WERI-Rb-1 (cell line): ENCODE measurements around the gene ALLC.

Experiments used
- DNase-seq: peaks from one replicate; pipeline ENCODE4 v3.0.0-alpha.2; 2020
- H3K27ac ChIP-seq: fragments of 250-450 bp; sonication (Bioruptor Pico); 2 replicates; pipeline ENCODE4 v1.5.1; 2020; ENCODE audit warnings: mild to moderate bottlenecking, moderate library complexity
- H3K27me3 ChIP-seq: fragments of 250-450 bp; sonication (Bioruptor Pico); 2 replicates; pipeline ENCODE4 v1.5.1; 2021; ENCODE audit warnings: mild to moderate bottlenecking, low read depth, moderate library complexity; ENCODE audit not compliant: insufficient read depth, severe bottlenecking
- H3K36me3 ChIP-seq: fragments of 250-450 bp; sonication (Bioruptor Pico); 2 replicates; pipeline ENCODE4 v1.5.1; 2020; ENCODE audit warnings: mild to moderate bottlenecking, moderate library complexity
- H3K4me3 ChIP-seq: 2 replicates; pipeline ENCODE4 v1.5.1; 2011; ENCODE audit warnings: low read depth, mild to moderate bottlenecking, control low read depth, low read length
- H3K9me3 ChIP-seq: fragments of 250-450 bp; sonication (Bioruptor Pico); 2 replicates; pipeline ENCODE4 v1.5.1; 2021; ENCODE audit warnings: mild to moderate bottlenecking, moderate library complexity; ENCODE audit not compliant: severe bottlenecking
- CTCF ChIP-seq: IDR thresholded peaks from 2 replicates; pipeline ENCODE4 v1.5.1; 2011; ENCODE audit warnings: low read depth, mild to moderate bottlenecking, control low read depth, inconsistent platforms, low read length

Gene ALLC

GRCh38 chr2:3703757-3704355 lies 45.9 kb downstream of the ALLC start:
- DNase-seq: no peak
- no peak overlapping the region for H3K4me3 ChIP-seq
- H3K9me3 ChIP-seq: peaks cover 10% of the 10 kb centered on the region
- no peaks in the 10 kb centered on the region for H3K27me3 ChIP-seq
- H3K27ac ChIP-seq: no peak overlapping the region
- TF ChIP-seq CTCF: no peak
- no peaks in the 10 kb centered on the region for H3K36me3 ChIP-seq

- no peak for TF ChIP-seq CTCF
- Histone ChIP-seq H3K27ac (0 out of 2 replicates have a peak overlapping the region, but pooled peaks have one; percentile 2), H3K4me3 (peak overlapping the region; percentile 0; the same call in 1 of the 2 replicates), H3K9me3 (peaks cover 10% of the 10 kb centered on the region), H3K27me3 (no peaks in the 10 kb centered on the region), H3K36me3 (no peaks in the 10 kb centered on the region)
- no peak for DNase-seq
These were observed 46.7 kb downstream of the ALLC start for GRCh38 chr2:3704692-3705091.

- H3K36me3 ChIP-seq: no peaks in the 10 kb centered on the region
- peaks cover 14% of the 10 kb centered on the region for H3K9me3 ChIP-seq
- no peak overlapping the region for H3K27ac ChIP-seq
- H3K4me3 ChIP-seq: no peak overlapping the region
- DNase-seq: no peak
- no peaks in the 10 kb centered on the region for H3K27me3 ChIP-seq
- TF ChIP-seq CTCF: no peak
These were observed 47.8 kb downstream of the ALLC start for GRCh38 chr2:3705782-3706181.

- DNase-seq: no peak
- H3K36me3 ChIP-seq: no peaks in the 10 kb centered on the region
- no peaks in the 10 kb centered on the region for H3K27me3 ChIP-seq
- TF ChIP-seq CTCF: no peak
- peaks cover 20% of the 10 kb centered on the region for H3K9me3 ChIP-seq
- H3K27ac ChIP-seq: no peak overlapping the region
- H3K4me3 ChIP-seq: no peak overlapping the region
These were observed 48.9 kb downstream of the ALLC start for GRCh38 chr2:3706892-3707291.

GRCh38 chr2:3708576-3708975 lies 50.6 kb downstream of the ALLC start:
- DNase-seq: no peak
- Histone ChIP-seq H3K27ac (no peak overlapping the region), H3K27me3 (no peaks in the 10 kb centered on the region), H3K4me3 (no peak overlapping the region), H3K9me3 (peaks cover 14% of the 10 kb centered on the region), H3K36me3 (no peaks in the 10 kb centered on the region)
- no peak for TF ChIP-seq CTCF

- H3K4me3 ChIP-seq: no peak overlapping the region
- H3K27ac ChIP-seq: no peak overlapping the region
- no peaks in the 10 kb centered on the region for H3K36me3 ChIP-seq
- DNase-seq: no peak
- peaks cover 10% of the 10 kb centered on the region for H3K9me3 ChIP-seq
- H3K27me3 ChIP-seq: no peaks in the 10 kb centered on the region
- TF ChIP-seq CTCF: no peak
These were observed 51.2 kb downstream of the ALLC start for GRCh38 chr2:3709225-3709624.
